ENCODE measurements around the gene CSPG4. TPM values are rescaled to one million over a fixed set of nuclear protein-coding genes. Genes with fewer than 3 reads are reported as not detected.

CSPG4 gene
- total and polyA plus RNA-seq, 2 of the 8 experiments (the other 6 are each of a cell fraction or from before 2014, with no cell fraction given), result 1.4 to 3.0 TPM

GRCh38 chr15:75723847-75724660 lies 11.4 kb upstream of the CSPG4 start (continued):
- TF ChIP-seq CHD7 (IDR thresholded peaks at IDR 0.05; ENCODE audit: insufficient replicate concordance, low read length) (no peak), BRCA1 (IDR thresholded peaks at IDR 0.05; ENCODE audit: low read depth, low read length) (no peak), SIX5 (IDR thresholded peaks at IDR 0.05; ENCODE audit: low read depth, low read length) (no peak)

All from H1 (cell line).